GM18519 (cell line): Measurements from ENCODE around the gene ECHS1.
"Not testable (repeated sequence)": the region's sequence is repeated elsewhere in the genome, so short reads cannot be mapped to it uniquely, and the experiment has no call there.

Source experiments
- ATAC-seq: cut with Tn5 transposase; IDR thresholded peaks from one replicate; pipeline ENCODE4 v1.9.1; 2021; ENCODE audit warnings: mild to moderate bottlenecking, moderate library complexity; ENCODE audit not compliant: unreplicated experiment, low FRiP score

The ECHS1 gene

DNA sequence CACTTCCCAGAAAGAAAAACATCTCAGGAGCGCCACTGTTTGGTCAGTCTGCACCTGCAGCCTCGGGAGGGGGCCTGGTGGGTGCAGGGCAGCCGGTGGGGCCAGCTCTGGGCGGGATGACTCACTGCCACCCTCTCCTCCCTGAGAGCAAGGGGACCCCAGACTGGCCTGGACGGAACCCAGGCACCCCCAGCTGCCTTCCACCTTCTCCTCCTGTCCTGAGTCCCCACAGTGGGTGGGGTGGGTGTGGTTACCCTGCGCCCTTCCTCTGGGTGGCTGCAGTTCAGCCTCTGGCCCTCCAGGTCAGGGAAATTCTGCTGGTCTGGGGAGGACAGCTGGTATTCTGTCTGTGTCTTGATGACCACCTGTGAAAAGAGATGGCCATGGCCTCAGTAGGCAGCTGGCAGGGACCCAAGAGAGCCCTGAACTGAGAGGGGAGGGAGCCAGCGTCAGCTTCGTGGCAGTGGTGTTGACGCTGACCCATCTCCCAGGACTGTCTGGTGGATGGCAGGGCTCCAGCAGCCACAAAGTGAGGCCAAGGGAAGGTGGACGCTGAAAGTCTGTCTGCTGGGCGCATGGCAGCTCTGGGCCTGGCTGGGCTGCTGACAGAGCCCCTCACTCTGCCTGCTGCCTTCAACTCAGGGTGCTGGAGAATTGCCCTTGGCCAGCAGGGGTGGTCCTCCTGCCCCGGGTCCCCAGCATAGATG is 45.4 kb downstream of the ECHS1 start:
- no peak for ATAC-seq

GRCh38 chr10:133326745-133327650 is 46.2 kb downstream of the ECHS1 start:
- ATAC-seq: no peak

GRCh38 chr10:133326223-133326551 is 47.0 kb downstream of the ECHS1 start:
- no peak for ATAC-seq

GRCh38 chr10:133325440-133326222 is 47.5 kb downstream of the ECHS1 start:
- ATAC-seq: no peak

DNA sequence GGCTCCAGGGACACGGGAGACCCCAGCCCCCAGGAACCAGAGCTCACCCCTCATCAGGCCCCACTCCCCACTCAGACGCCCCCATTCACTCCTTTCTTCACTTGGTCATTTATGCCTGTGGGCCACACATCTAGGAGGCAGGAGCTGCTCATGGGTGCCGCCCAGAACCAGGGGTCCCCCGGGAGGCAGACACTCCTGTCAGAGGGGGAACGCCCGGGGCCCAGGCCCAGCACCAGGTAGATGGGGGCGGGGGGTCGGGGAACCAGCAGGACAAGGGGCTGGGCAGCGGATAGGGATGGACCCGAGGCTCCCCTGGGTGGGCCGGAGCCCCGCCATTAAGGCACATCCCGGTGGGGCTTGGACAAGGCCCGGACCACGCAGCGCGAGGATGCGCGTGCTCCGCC is 48.3 kb downstream of the ECHS1 start:
- no peak for ATAC-seq

DNA sequence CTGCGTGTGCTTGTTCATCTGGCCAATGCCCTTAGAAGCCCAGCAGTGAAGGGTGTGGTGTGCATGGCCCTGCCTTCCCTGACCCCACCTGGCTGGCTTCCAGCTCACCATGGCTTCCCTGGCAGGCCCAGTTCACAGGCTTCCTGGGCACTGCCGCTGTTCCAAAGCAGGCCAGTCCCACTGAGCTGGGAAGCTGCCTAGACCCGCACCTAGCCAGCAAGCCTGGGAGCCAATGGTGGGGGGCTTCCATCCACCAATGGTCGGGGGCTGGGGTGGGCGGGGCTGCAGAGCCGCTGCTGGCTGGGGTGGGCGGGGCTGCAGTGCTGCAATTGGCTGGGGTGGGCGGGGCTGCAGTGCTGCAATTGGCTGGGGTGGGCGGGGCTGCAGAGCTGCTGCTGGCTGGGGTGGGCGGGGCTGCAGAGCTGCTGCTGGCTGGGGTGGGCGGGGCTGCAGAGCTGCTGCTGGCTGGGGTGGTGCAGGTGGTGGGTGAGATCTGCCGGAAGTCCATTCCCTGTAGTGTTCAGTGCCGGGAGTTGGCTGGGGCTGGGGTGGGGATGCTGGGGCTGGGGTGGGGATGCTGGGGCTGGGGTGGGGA is 48.9 kb downstream of the ECHS1 start:
- no peak for ATAC-seq

- not testable (repeated sequence) for ATAC-seq
Measured at GRCh38 chr10:133322064-133322709, 51.0 kb downstream of the ECHS1 start.

GRCh38 chr10:133320852-133321422 is 52.2 kb downstream of the ECHS1 start:
- not testable (repeated sequence) for ATAC-seq

GRCh38 chr10:133318494-133319127 is 54.5 kb downstream of the ECHS1 start:
- ATAC-seq: peak; percentile 42

DNA sequence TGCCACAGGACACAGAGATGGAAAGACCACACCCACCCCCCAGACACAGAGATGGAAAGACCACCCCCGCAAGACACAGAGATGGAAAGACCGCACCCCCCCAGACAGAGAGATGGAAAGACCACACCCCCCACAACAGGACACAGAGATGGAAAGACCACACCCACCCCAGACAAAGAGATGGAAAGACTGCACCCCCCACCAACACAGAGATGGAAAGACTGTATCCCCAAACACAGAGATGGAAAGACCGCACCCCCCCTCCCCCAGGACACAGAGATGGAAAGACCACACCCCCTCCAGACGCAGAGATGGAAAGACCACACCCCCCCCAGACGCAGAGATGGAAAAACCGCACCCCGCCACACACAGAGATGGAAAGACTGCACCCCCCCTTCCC is 56.4 kb downstream of the ECHS1 start:
- ATAC-seq: no peak

GRCh38 chr10:133316266-133316665 is 56.9 kb downstream of the ECHS1 start:
- no peak for ATAC-seq

GRCh38 chr10:133315847-133316246 is 57.3 kb downstream of the ECHS1 start:
- no peak for ATAC-seq

GRCh38 chr10:133314911-133315310 is 58.2 kb downstream of the ECHS1 start:
- no peak for ATAC-seq

- no peak for ATAC-seq
Measured at GRCh38 chr10:133313192-133313591, 60.0 kb downstream of the ECHS1 start.

- ATAC-seq: no peak
Measured at GRCh38 chr10:133312769-133313145, 60.4 kb downstream of the ECHS1 start.
